HG02970 (cell line): ENCODE data around the gene ANO9.

ENCODE experiments used
- ATAC-seq: cut with Tn5 transposase; IDR thresholded peaks from one replicate; pipeline ENCODE4 v1.9.1; 2021; ENCODE audit warnings: mild to moderate bottlenecking, moderate library complexity, moderate number of reproducible peaks; ENCODE audit not compliant: unreplicated experiment, low FRiP score

Gene ANO9

GRCh38 chr11:441418-442274 is at the start of gene ANO9:
Gene ANO9 (minus strand): TSS chr11:442011. CDS start chr11:441926, 85 bp downstream.
- no peak for ATAC-seq

- ATAC-seq = no peak
Measured at GRCh38 chr11:491358-491757, 49.5 kb upstream of the ANO9 start.

- no peak for ATAC-seq
Measured at GRCh38 chr11:490930-491260, 49.1 kb upstream of the ANO9 start.

GRCh38 chr11:490186-490929 is 48.5 kb upstream of the ANO9 start:
- ATAC-seq = no peak

GRCh38 chr11:489610-490185 is 47.9 kb upstream of the ANO9 start:
- ATAC-seq = no peak

GRCh38 chr11:488992-489391 is 47.2 kb upstream of the ANO9 start:
- no peak for ATAC-seq

GRCh38 chr11:488579-488978 is 46.8 kb upstream of the ANO9 start:
- ATAC-seq = no peak

- ATAC-seq = no peak
Measured at GRCh38 chr11:488062-488461, 46.3 kb upstream of the ANO9 start.

- no peak for ATAC-seq
Measured at GRCh38 chr11:487571-488021, 45.8 kb upstream of the ANO9 start.

GRCh38 chr11:486189-486588 is 44.4 kb upstream of the ANO9 start:
- ATAC-seq = no peak

- ATAC-seq = no peak
Measured at GRCh38 chr11:484616-485015, 42.8 kb upstream of the ANO9 start.

- no peak for ATAC-seq
Measured at GRCh38 chr11:479311-479710, 37.5 kb upstream of the ANO9 start.

- no peak for ATAC-seq
Measured at GRCh38 chr11:477052-477715, 35.4 kb upstream of the ANO9 start.

GRCh38 chr11:476416-476815 is 34.6 kb upstream of the ANO9 start:
- ATAC-seq = no peak

GRCh38 chr11:475941-476340 is 34.1 kb upstream of the ANO9 start:
- ATAC-seq = no peak

- ATAC-seq = no peak
Measured at GRCh38 chr11:474914-475506, 33.2 kb upstream of the ANO9 start.

GRCh38 chr11:473962-474785 is 32.4 kb upstream of the ANO9 start:
- ATAC-seq = no peak

- ATAC-seq = no peak
Measured at GRCh38 chr11:473415-473814, 31.6 kb upstream of the ANO9 start.

GRCh38 chr11:472816-473215 is 31.0 kb upstream of the ANO9 start:
- ATAC-seq = no peak

- no peak for ATAC-seq
Measured at GRCh38 chr11:472272-472671, 30.5 kb upstream of the ANO9 start.
